Muscle layer of colon (tissue), 2 donors: ENCODE measurements around the gene FBN1.

Experiments used
- H3K27ac ChIP-seq: one replicate; pipeline ENCODE4 v1.7.0; 2013; ENCODE audit warnings: low read depth, mild to moderate bottlenecking, low read length, moderate library complexity
- H3K27me3 ChIP-seq, 2 donors: one replicate each; pipeline ENCODE4 v1.7.0; 2013; ENCODE audit warnings: low read length in 2 of 2, mild to moderate bottlenecking in 2 of 2; ENCODE audit not compliant: insufficient read depth in 2 of 2, control insufficient read depth in 1 of 2
- H3K36me3 ChIP-seq: one replicate; pipeline ENCODE4 v1.7.0; 2013; ENCODE audit warnings: mild to moderate bottlenecking, low read length; ENCODE audit not compliant: insufficient read depth
- H3K4me1 ChIP-seq: one replicate; pipeline ENCODE4 v1.7.0; 2013; ENCODE audit warnings: mild to moderate bottlenecking, low read length; ENCODE audit not compliant: insufficient read depth
- H3K4me3 ChIP-seq, 2 donors: one replicate each; pipeline ENCODE4 v1.7.0; 2013; ENCODE audit warnings: low read length in 2 of 2, low read depth in 1 of 2, mild to moderate bottlenecking in 1 of 2, moderate library complexity in 1 of 2
- H3K9ac ChIP-seq: one replicate; pipeline ENCODE4 v1.7.0; 2013; ENCODE audit warnings: low read length
- H3K9me3 ChIP-seq: one replicate; pipeline ENCODE4 v1.7.0; 2013; ENCODE audit warnings: mild to moderate bottlenecking, low read length
- donor health status: abdominal sarcoma.
- donor health status: Adenocarcinoma of cecum.

FBN1 gene

DNA sequence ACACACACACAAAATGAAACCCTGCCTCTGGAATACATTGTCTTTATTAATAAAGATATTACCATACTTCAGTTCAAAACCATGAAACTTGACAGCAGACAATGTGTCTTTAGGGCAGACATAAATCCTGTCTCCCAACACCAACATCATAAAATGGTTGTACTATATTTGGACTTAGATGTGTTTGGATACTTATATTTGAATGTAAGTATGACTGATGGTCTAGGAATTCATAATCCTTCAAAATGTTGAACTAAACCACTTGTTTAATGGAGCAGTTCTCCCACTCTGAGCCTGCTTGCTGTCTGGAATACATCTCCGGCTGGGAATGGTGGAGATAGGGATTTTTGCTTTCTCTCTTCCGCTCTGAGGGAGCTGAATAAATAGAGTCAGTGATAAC, 10.6 kb downstream of the FBN1 start:
- Histone ChIP-seq H3K27ac (no peak overlapping the region), H3K9ac (no peak overlapping the region), H3K27me3 (no peaks in the 10 kb centered on the region), H3K4me3 (no peak overlapping the region), H3K36me3 (no peaks in the 10 kb centered on the region), H3K9me3 (no peaks in the 10 kb centered on the region), H3K4me1 (peaks cover 9% of the 10 kb centered on the region)

DNA sequence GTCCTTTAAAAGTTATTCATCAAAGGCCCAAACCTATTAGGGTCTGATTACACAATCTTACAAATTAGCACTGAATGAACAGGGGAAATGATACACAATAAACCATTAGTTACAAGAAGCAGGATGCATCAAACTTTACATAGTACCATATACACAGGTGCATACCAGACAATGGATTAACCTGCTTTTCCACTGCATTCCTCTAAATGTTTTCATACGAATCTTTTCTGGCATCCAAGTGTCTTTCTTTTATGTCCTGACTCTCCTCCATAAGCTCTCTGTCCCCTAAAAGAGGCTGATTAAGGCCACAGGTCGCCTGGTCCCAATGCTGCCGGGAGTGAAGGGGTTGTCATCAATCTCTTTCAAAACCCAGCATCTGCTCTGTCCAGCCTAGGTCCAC, 11.4 kb downstream of the FBN1 start:
- H3K27me3 ChIP-seq = no peaks in the 10 kb centered on the region
- no peak overlapping the region for H3K27ac ChIP-seq
- no peak overlapping the region for H3K4me3 ChIP-seq
- peaks cover 9% of the 10 kb centered on the region for H3K4me1 ChIP-seq
- no peaks in the 10 kb centered on the region for H3K9me3 ChIP-seq
- no peak overlapping the region for H3K9ac ChIP-seq
- no peaks in the 10 kb centered on the region for H3K36me3 ChIP-seq

DNA sequence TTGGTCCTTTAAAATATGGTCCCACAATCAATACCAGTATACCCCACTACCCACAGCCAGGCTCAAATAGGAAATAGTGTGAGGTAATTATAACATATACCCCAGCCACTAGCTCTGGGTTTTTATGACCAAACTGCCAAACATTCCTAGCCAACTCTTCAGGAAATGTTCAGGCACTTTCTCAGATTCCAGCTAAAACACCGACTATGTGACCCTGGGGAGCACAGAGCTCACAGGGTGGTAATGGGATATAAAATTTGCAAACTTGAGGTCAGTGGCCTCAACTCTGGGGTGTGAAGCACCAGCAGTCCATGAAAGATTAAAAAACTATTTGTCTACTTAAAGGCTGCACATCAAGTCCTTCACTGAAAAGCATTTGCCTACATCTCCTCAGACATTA, 12.9 kb downstream of the FBN1 start:
- Histone ChIP-seq H3K27ac (no peak overlapping the region), H3K9ac (no peak overlapping the region)

DNA sequence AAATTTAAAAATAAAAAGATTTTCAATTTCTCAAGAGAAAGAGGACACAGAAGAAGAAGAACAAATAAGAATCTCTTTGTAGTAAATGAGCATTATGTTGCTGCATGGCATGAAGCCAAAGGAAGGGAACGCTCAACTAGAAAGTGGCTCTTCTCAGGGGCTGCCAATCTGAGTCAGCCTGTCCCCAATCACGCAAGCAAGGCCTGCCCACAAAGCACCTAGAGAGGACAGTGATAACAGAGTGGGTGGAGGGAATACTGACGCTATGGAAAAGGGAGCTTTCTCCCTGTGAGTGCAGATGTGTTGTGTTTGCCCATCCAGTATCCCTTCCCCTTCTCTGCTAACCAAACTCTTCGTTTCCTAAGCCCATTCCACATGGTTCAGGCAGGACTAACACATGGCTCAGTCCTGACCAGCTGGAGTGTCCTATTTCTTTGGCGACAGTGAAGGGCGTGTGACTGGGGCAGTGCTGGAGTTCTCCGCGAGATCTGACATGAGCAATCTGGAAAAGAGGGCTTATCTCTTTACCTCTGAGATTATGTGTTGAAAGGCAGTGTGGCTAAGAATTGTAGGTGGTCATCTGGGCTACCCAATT, 14.2 kb downstream of the FBN1 start:
- no peak overlapping the region for H3K27ac ChIP-seq
- no peak overlapping the region for H3K4me3 ChIP-seq
- H3K36me3 ChIP-seq = no peaks in the 10 kb centered on the region

More for the DNA sequence above, 12.9 kb downstream of the FBN1 start:
- H3K9me3 ChIP-seq = no peaks in the 10 kb centered on the region
- H3K36me3 ChIP-seq = no peaks in the 10 kb centered on the region
- H3K27me3 ChIP-seq = no peaks in the 10 kb centered on the region
- peaks cover 9% of the 10 kb centered on the region for H3K4me1 ChIP-seq
- H3K4me3 ChIP-seq = no peak overlapping the region

DNA sequence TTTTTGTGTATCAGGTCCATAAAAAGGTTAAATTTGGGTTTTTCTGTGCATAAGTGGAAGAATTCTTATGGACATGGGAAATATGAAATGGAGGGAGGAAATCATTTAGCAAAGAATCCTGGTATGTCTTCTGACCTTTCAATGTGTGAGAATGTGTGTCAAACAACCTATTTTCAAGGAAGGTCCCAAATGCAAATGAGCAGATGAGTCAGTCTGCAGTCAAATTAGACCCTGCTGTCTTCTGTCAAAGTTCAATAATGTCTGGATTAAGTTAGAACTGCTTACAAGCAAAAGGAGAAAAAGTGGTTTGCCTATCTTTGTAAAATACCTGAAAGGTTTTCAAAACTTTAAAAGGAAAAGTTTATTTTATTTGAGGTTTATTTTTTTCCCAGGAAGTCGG, 15.3 kb downstream of the FBN1 start:
- H3K9me3 ChIP-seq = no peaks in the 10 kb centered on the region
- H3K4me3 ChIP-seq = no peak overlapping the region
- no peak overlapping the region for H3K27ac ChIP-seq
- no peak overlapping the region for H3K9ac ChIP-seq
- peaks cover 6% of the 10 kb centered on the region for H3K4me1 ChIP-seq
- no peaks in the 10 kb centered on the region for H3K36me3 ChIP-seq
- no peaks in the 10 kb centered on the region for H3K27me3 ChIP-seq

More for the DNA sequence above, 14.2 kb downstream of the FBN1 start:
- Histone ChIP-seq H3K4me1 (peaks cover 9% of the 10 kb centered on the region), H3K9ac (no peak overlapping the region), H3K9me3 (no peaks in the 10 kb centered on the region), H3K27me3 (no peaks in the 10 kb centered on the region)

DNA sequence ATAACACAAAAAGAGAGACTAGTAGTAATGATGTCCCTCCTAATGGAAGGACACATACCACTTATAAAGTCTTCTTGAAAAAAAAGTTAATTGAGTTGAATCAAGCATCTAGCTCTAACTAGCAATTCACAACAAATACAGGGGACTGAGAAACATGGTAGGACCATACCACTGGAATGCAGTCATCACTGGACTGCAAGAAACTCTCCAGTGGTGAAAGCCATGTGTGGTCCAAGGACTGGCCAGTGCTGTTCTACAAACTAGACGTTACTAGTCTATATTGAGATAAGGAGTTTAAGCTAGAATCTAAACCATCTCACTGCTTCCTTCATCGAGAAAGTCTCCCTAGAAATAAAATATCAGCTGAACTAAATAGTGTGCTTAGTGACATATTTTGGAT, 16.7 kb downstream of the FBN1 start:
- no peaks in the 10 kb centered on the region for H3K36me3 ChIP-seq
- H3K9ac ChIP-seq = no peak overlapping the region
- no peaks in the 10 kb centered on the region for H3K9me3 ChIP-seq
- no peaks in the 10 kb centered on the region for H3K27me3 ChIP-seq
- H3K4me3 ChIP-seq = no peak overlapping the region
- H3K4me1 ChIP-seq = no peaks in the 10 kb centered on the region
- no peak overlapping the region for H3K27ac ChIP-seq

DNA sequence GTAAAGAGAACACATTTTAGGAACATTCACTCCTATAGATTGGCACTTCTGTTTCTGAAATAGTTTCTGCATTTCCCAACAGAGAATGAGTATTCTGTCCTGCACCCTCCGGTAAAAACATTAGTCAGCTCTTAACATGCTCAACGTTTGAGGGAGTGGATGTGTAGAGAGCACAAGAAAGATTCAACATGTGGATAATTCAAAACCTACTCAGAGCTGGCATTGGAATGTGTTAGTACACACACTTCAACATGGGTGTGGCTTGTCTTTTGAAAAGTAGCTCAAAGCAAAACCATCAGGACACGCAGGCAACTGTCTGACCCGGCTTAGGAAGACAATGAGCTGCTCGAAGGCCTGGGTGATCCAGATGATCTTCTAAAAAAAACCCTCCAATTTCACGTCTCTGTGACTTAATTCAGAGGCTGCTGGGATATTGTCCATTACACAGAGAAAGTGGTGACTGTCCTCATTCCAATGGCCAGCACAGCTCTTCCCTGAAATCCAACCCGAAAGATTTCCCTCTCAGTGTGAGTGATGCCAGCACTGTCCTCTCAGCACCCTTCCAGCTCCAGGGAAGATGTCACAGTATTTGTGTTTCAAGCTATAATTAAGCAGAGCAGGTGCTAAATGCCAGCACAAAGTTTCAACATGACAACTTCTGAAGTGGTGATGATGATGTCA, 18.1 kb downstream of the FBN1 start:
- Histone ChIP-seq H3K27me3 (no peaks in the 10 kb centered on the region), H3K9ac (no peak overlapping the region), H3K27ac (peak overlapping the region; percentile 34), H3K9me3 (no peaks in the 10 kb centered on the region), H3K4me1 (no peaks in the 10 kb centered on the region), H3K4me3 (no peak overlapping the region), H3K36me3 (no peaks in the 10 kb centered on the region)

DNA sequence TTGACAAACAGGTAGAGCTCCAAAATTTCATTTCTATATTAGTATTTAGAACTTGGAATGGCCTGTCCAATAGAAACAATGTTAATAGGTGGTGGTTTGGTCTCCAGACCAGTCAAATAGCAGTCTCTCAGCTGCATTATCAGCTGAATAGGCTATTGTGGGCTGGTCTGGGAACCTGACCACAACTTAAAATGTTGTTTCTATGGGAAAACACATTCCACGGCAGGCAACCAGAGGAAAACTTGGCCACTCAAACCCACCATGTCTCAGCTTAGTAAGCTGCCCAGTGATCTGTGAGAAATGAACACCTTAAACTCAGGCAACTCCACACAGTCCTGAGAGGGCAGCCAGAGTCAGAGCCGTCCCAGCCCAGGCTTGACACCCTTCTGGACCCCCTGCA, 20.4 kb downstream of the FBN1 start:
- no peaks in the 10 kb centered on the region for H3K9me3 ChIP-seq
- no peaks in the 10 kb centered on the region for H3K27me3 ChIP-seq
- no peaks in the 10 kb centered on the region for H3K4me1 ChIP-seq
- H3K4me3 ChIP-seq = no peak overlapping the region
- no peak overlapping the region for H3K27ac ChIP-seq
- no peaks in the 10 kb centered on the region for H3K36me3 ChIP-seq
- no peak overlapping the region for H3K9ac ChIP-seq

DNA sequence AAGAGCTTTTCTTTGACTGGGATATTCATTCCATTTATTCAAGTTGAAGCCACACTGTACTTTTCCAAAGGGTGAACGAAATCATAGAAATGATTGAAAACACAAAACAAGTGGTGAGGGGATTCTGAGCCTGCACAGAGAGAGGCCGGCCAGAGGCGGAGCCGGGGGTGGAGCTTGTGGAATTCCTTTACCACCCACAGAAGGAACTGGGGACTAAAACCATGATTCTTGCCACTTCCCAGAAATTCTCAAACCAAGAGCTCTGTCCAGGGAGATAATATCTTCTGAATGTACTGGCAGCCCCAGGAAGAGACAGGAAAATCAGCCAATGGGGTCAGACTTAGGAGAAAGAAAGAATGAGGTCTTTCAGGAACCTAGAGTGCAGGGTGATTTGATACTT, 20.8 kb downstream of the FBN1 start:
- H3K9me3 ChIP-seq = no peaks in the 10 kb centered on the region
- no peak overlapping the region for H3K9ac ChIP-seq
- no peak overlapping the region for H3K27ac ChIP-seq
- H3K27me3 ChIP-seq = no peaks in the 10 kb centered on the region
- H3K4me3 ChIP-seq = no peak overlapping the region
- no peaks in the 10 kb centered on the region for H3K36me3 ChIP-seq
- no peaks in the 10 kb centered on the region for H3K4me1 ChIP-seq

DNA sequence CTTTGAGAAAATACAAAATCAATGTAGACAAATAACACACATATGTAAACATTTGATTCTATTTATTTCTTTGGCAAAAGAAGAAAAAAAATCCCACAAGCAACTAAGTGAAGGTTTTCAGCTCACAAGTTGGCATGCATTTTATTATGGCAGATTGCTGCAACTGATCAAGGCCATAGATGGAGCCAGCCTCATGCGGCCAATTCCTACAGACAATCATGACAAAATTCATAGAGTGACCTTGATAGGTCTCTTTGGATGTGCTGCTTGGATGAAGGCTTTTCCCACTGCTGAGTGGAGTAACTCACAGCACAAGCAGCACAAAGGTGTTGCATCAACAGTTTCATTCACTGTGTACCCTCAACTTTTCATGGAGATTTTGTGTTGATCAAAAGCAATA, 22.1 kb downstream of the FBN1 start:
- no peaks in the 10 kb centered on the region for H3K36me3 ChIP-seq
- H3K9ac ChIP-seq = no peak overlapping the region
- no peak overlapping the region for H3K4me3 ChIP-seq
- H3K4me1 ChIP-seq = no peaks in the 10 kb centered on the region
- no peaks in the 10 kb centered on the region for H3K9me3 ChIP-seq
- H3K27ac ChIP-seq = no peak overlapping the region
- no peaks in the 10 kb centered on the region for H3K27me3 ChIP-seq

DNA sequence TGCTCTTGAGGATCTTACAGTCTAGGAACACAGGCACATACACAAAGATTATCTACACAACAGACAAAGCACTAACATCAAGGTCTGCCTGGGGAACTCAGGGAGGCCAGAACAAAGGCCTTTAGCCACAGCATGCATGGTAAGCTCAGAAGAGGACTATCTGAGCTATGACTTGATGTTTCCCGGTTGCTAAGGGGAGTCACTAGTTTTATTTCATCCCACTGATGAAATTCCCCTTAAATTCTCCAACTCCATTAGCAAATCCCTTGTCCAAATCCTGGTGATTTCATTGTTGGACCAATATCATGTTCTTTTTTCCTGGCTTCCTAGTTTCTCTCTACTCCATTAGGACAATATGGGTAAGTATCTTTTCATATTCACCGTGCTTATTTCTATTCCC, 23.3 kb downstream of the FBN1 start:
- no peak overlapping the region for H3K9ac ChIP-seq
- H3K9me3 ChIP-seq = no peaks in the 10 kb centered on the region
- H3K4me1 ChIP-seq = no peaks in the 10 kb centered on the region
- no peak overlapping the region for H3K27ac ChIP-seq
- no peaks in the 10 kb centered on the region for H3K27me3 ChIP-seq
- no peaks in the 10 kb centered on the region for H3K36me3 ChIP-seq
- H3K4me3 ChIP-seq = no peak overlapping the region

DNA sequence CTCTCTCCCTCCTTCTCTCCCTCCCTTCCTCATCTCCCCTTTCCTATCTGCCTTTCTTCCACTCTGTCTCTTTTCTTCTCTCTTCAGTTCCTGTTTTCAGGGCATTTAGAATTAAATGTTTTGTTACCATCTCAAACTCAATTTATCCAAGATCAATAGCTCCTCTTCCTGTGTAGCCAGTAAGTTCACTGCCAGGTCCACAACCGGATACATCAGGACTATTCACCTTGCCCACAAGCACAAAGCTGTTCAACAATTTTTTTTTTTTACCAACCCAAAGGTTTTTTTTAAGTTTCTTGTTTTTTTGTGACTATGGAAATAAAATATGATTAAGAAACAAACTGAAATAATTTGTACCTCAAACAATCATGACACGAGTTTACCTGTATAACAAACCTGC, 26.1 kb downstream of the FBN1 start:
- Histone ChIP-seq H3K36me3 (no peaks in the 10 kb centered on the region), H3K9ac (no peak overlapping the region), H3K4me1 (peaks cover 13% of the 10 kb centered on the region), H3K4me3 (no peak overlapping the region), H3K27ac (no peak overlapping the region), H3K9me3 (no peaks in the 10 kb centered on the region), H3K27me3 (no peaks in the 10 kb centered on the region)
